ENCODE results near the gene ANKRD60. TPM values are rescaled to one million over a fixed set of nuclear protein-coding genes. Genes with fewer than 3 reads are reported as not detected.

The ANKRD60 gene
- total and polyA plus RNA-seq, 8 donors, result not detected

- H3K27me3 ChIP-seq, result no peaks in the 10 kb centered on the region
- no peaks in the 10 kb centered on the region for H3K36me3 ChIP-seq
- no peak overlapping the region for H3K4me3 ChIP-seq
- ATAC-seq, result no peak
- no peak for FAIRE-seq
- H3K9me3 ChIP-seq, result no peaks in the 10 kb centered on the region
- 81 to 86% methylated on average over 4 of the region's 4 CpGs for WGBS, 2 donors
- H3K27ac ChIP-seq, result no peak overlapping the region
- no peaks in the 10 kb centered on the region for H3K4me1 ChIP-seq
- DNase-seq, result no peak
- intact Hi-C loops (cut with DNase I), result no loop called here
- TF ChIP-seq CTCF (IDR thresholded peaks at IDR 0.05), result no peak
Measured at GRCh38 chr20:58169450-58169849, 59.0 kb downstream of the ANKRD60 start.

- WGBS, 2 donors, result 63 to 81% methylated on average over 4 of the region's 4 CpGs
Measured at GRCh38 chr20:58168843-58169242, 59.6 kb downstream of the ANKRD60 start.

GRCh38 chr20:58167759-58168158 is 60.7 kb downstream of the ANKRD60 start:
- Histone ChIP-seq H3K27ac (no peak overlapping the region), H3K36me3 (no peaks in the 10 kb centered on the region), H3K9me3 (no peaks in the 10 kb centered on the region), H3K4me3 (no peak overlapping the region), H3K27me3 (no peaks in the 10 kb centered on the region), H3K4me1 (no peaks in the 10 kb centered on the region)
- DNase-seq (no peak), ATAC-seq (no peak), FAIRE-seq (no peak)
- 40 to 44% methylated on average over 7 of the region's 7 CpGs for WGBS, 2 donors
- intact Hi-C loops (cut with DNase I), result no loop called here
- TF ChIP-seq CTCF (IDR thresholded peaks at IDR 0.05), result no peak

More at GRCh38 chr20:58168843-58169242, 59.6 kb downstream of the ANKRD60 start:
- no peaks in the 10 kb centered on the region for H3K36me3 ChIP-seq
- no peaks in the 10 kb centered on the region for H3K27me3 ChIP-seq
- H3K4me3 ChIP-seq, result no peak overlapping the region
- ATAC-seq, result no peak
- no peak for FAIRE-seq
- intact Hi-C loops (cut with DNase I), result no loop called here
- TF ChIP-seq CTCF (IDR thresholded peaks at IDR 0.05), result no peak
- no peaks in the 10 kb centered on the region for H3K9me3 ChIP-seq
- no peak for DNase-seq
- no peak overlapping the region for H3K27ac ChIP-seq
- no peaks in the 10 kb centered on the region for H3K4me1 ChIP-seq

Other genes starting within 250 kb of the ANKRD60 start
- gene RAB22A, start 81.1 kb upstream of the ANKRD60 start, total RNA-seq, result 10 to 100 TPM in 1 of 6 donors, 1 to 10 TPM in 5; 5.7 to 10.1 (median 7.9) TPM
- gene RAB22A, start 81.1 kb upstream of the ANKRD60 start, polyA plus RNA-seq, result 1 to 10 TPM; 3.1 to 4.8 TPM
- gene VAPB, start 160.6 kb upstream of the ANKRD60 start, total RNA-seq, result 10 to 100 TPM; 18.2 to 30.3 (median 21.8) TPM
- 10 to 100 TPM in 1 of 2 donors, 1 to 10 TPM in 1; 9.6 to 18.8 TPM for gene VAPB, start 160.6 kb upstream of the ANKRD60 start, polyA plus RNA-seq